Measurements from ENCODE around the gene SLC35B4. TPM values are rescaled to one million over a fixed set of nuclear protein-coding genes. Genes with fewer than 3 reads are reported as not detected.

The SLC35B4 gene
- total RNA-seq, 1 experiment from 2014 or later = 21.6 TPM

GRCh38 chr7:134262322-134262721 is 54.4 kb downstream of the SLC35B4 start:
- no peaks in the 10 kb centered on the region for H3K4me1 ChIP-seq (ENCODE audit: control insufficient read depth, insufficient read depth, low read length)
- no peak overlapping the region for H3K4me3 ChIP-seq (ENCODE audit: low read depth in 2 of 2, low read length in 2 of 2)
- H3K27ac ChIP-seq (ENCODE audit: low read length) = no peak overlapping the region
- intact Hi-C loops (cut with micrococcal nuclease; ENCODE audit: unreplicated experiment) (no loop called here), in situ Hi-C loops (cut with HindIII; ENCODE audit: low pct_unique_long_range_greater_than_20kb, low sequenced_read_pairs) (no loop called here)
- CTCF ChIA-PET = no interaction called here
- H3K36me3 ChIP-seq (ENCODE audit: control insufficient read depth, insufficient read depth, low read length) = no peaks in the 10 kb centered on the region
- no peak for DNase-seq (ENCODE audit: low read depth, low spot score)
- POLR2A ChIA-PET = no interaction called here
- no peak for TF ChIP-seq TCF7L2 (IDR thresholded peaks at IDR 0.05; ENCODE audit: low read depth, low read length)
- TF ChIP-seq, protein P1, sequence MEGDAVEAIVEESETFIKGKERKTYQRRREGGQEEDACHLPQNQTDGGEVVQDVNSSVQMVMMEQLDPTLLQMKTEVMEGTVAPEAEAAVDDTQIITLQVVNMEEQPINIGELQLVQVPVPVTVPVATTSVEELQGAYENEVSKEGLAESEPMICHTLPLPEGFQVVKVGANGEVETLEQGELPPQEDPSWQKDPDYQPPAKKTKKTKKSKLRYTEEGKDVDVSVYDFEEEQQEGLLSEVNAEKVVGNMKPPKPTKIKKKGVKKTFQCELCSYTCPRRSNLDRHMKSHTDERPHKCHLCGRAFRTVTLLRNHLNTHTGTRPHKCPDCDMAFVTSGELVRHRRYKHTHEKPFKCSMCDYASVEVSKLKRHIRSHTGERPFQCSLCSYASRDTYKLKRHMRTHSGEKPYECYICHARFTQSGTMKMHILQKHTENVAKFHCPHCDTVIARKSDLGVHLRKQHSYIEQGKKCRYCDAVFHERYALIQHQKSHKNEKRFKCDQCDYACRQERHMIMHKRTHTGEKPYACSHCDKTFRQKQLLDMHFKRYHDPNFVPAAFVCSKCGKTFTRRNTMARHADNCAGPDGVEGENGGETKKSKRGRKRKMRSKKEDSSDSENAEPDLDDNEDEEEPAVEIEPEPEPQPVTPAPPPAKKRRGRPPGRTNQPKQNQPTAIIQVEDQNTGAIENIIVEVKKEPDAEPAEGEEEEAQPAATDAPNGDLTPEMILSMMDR (IDR thresholded peaks at IDR 0.05) = no peak
- TF ChIP-seq REST (IDR thresholded peaks at IDR 0.05; ENCODE audit: insufficient read depth in 1 of 2, low read depth in 2 of 2, low read length in 1 of 2) = no peak
- TF ChIP-seq SIN3A (IDR thresholded peaks at IDR 0.05; ENCODE audit: borderline replicate concordance, insufficient read depth, low read depth, low read length) = no peak
- no peak for TF ChIP-seq POLR2AphosphoS5 (IDR thresholded peaks at IDR 0.05; ENCODE audit: low read depth, low read length)
- H3K9me3 ChIP-seq (ENCODE audit: control insufficient read depth, insufficient read depth, low read depth, low read length) = no peaks in the 10 kb centered on the region
- no TSS peak for BruUV-seq (replicated peaks)
- H3K27me3 ChIP-seq (ENCODE audit: control insufficient read depth, insufficient read depth, low read length) = no peaks in the 10 kb centered on the region
- ATAC-seq = no peak

DNA sequence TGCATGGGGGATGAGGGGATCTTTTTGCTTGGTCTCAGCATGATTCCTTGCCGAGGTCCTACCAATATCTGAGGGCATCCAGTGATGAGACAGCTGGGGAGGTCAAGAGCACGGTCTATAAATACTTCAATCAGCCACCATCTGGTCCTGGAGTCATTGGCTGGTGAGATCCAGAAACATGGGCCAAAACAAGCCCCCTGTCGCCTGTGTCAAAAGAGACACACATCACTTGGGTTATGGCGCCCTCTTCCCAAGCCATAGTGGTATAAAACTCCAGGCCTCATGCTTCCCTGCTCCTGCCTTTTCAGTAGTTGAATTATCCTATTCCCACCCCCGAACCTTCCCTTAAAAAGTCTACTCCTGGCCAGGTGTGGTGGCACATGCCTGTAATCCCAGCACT is 60.9 kb downstream of the SLC35B4 start:
- H3K27ac ChIP-seq (ENCODE audit: low read length) = no peak overlapping the region
- no peak for DNase-seq (ENCODE audit: low read depth, low spot score)
- POLR2A ChIA-PET = no interaction called here
- no peaks in the 10 kb centered on the region for H3K9me3 ChIP-seq (ENCODE audit: control insufficient read depth, insufficient read depth, low read depth, low read length)
- no peaks in the 10 kb centered on the region for H3K36me3 ChIP-seq (ENCODE audit: control insufficient read depth, insufficient read depth, low read length)
- H3K4me3 ChIP-seq (ENCODE audit: low read depth in 2 of 2, low read length in 2 of 2) = no peak overlapping the region
- intact Hi-C loops (cut with micrococcal nuclease; ENCODE audit: unreplicated experiment) = no loop called here
- BruUV-seq (replicated peaks) = no TSS peak
- ATAC-seq = no peak; the same call in 1 of the 2 replicates
- TF ChIP-seq SIN3A (IDR thresholded peaks at IDR 0.05; ENCODE audit: borderline replicate concordance, insufficient read depth, low read depth, low read length) = no peak
- TF ChIP-seq, protein P1 (IDR thresholded peaks at IDR 0.05) = no peak
- no peak for TF ChIP-seq TCF7L2 (IDR thresholded peaks at IDR 0.05; ENCODE audit: low read depth, low read length)
- TF ChIP-seq POLR2AphosphoS5 (IDR thresholded peaks at IDR 0.05; ENCODE audit: low read depth, low read length) = no peak
- TF ChIP-seq REST (IDR thresholded peaks at IDR 0.05; ENCODE audit: insufficient read depth in 1 of 2, low read depth in 2 of 2, low read length in 1 of 2) = no peak
- no peaks in the 10 kb centered on the region for H3K27me3 ChIP-seq (ENCODE audit: control insufficient read depth, insufficient read depth, low read length)
- CTCF ChIA-PET = no interaction called here
- in situ Hi-C loops (cut with HindIII; ENCODE audit: low pct_unique_long_range_greater_than_20kb, low sequenced_read_pairs) = no loop called here
- H3K4me1 ChIP-seq (ENCODE audit: control insufficient read depth, insufficient read depth, low read length) = no peaks in the 10 kb centered on the region
